Measurements from ENCODE around the gene ZNF280A. TPM values are rescaled to one million over a fixed set of nuclear protein-coding genes. Genes with fewer than 3 reads are reported as not detected.

ZNF280A gene
- total and polyA plus RNA-seq, 2 donors (not counting 3 experiments of a cell fraction or from before 2014, with no cell fraction given), result 0.15 TPM; not detected in 1

DNA sequence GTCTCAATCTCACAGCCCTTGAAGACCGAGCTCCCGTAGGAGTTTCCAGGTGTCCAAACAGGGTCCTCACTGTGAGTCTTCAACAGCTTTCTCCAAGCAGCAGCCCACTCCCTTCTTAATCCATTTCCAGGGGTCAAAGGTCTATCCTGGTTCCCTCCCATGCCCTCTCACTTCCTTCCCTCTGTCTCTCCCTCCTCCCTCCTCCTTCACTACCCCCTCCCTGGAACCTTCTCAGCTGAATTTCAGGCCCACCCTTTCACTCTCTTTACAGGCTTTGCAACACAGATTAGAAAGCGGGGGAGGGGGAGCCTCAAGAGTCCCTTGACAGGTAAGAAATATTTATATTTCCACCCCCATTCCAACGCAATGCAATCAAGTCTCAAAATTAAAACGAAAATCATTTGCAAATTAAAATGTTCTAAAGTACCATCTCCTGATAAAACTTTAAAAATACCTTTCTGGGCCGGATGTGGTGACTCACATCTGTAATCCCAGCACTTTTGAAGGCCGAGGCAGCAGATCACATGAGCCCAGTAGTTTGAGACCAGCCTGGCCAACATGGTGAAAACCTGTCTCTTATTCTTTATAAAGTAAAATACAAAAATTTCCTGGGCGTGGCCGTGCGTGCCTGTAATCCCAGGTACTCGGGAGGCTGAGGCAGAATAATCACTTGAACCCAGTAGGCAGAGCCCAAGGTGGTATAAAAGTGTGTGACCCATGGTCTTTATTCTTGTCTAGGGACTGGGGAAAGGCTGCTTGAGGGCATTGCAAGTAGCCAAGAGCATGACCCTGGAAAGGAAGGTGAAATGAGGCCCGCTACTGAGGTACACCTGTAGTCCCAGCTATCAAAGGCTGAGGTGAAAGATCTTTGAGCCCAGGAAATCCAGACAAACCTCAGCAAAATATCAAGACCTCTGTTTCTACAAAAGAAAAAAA, 865 bp upstream of the ZNF280A start:
- intact Hi-C loops (cut with micrococcal nuclease) (no loop called here), dilution Hi-C loops (cut with MboI; ENCODE audit: extremely low pct_ligation_motif_present, low sequenced_read_pairs) (no loop called here)
- FAIRE-seq, result peak; percentile 21
- no TSS peak for BruUV-seq (replicated peaks)
- no peak overlapping the region for H3K4me3 ChIP-seq (replicated peaks in 1 of 3; ENCODE audit: insufficient read depth in 1 of 3, low read depth in 1 of 3, low read length in 3 of 3)
- H3K9me3 ChIP-seq (replicated peaks; ENCODE audit: control insufficient read depth, insufficient read depth, low read length), result no peaks in the 10 kb centered on the region
- H3K36me3 ChIP-seq (ENCODE audit: control insufficient read depth in 2 of 2, extremely low read depth in 1 of 2, insufficient read depth in 2 of 2, low read length in 2 of 2), result no peaks in the 10 kb centered on the region
- H3K9me1 ChIP-seq (replicated peaks; ENCODE audit: control insufficient read depth, extremely low read depth, insufficient read depth, low read length), result no peaks in the 10 kb centered on the region
- H3K4me2 ChIP-seq (ENCODE audit: insufficient read depth, low read length), result no peak overlapping the region
- no peak overlapping the region for H2AFZ ChIP-seq (ENCODE audit: low read depth, low read length)
- ChIA-PET POLR2A (no interaction called here), CTCF (interaction anchor here (1.2 to 3.0 kb wide), 6 partner anchors 12 to 55 kb away, joined by 3 to 18 read pairs (median 3); partner anchors contain the start of genes PRAME and ZNF280B)
- H4K20me1 ChIP-seq (replicated peaks; ENCODE audit: control insufficient read depth, extremely low read depth, insufficient read depth, low read length), result no peaks in the 10 kb centered on the region
- TF ChIP-seq, protein P1, sequence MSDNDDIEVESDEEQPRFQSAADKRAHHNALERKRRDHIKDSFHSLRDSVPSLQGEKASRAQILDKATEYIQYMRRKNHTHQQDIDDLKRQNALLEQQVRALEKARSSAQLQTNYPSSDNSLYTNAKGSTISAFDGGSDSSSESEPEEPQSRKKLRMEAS (IDR thresholded peaks at IDR 0.05; ENCODE audit: insufficient read depth, insufficient read length), result no peak
- TF ChIP-seq FOS (IDR thresholded peaks at IDR 0.05; ENCODE audit: borderline replicate concordance, insufficient read depth, low read length) (peak; percentile 50), JUN (IDR thresholded peaks at IDR 0.05; ENCODE audit: borderline replicate concordance, insufficient read depth, insufficient read length, low read depth) (peak; percentile 3)
- no peaks in the 10 kb centered on the region for H3K79me2 ChIP-seq (ENCODE audit: control insufficient read depth, insufficient read depth, low read length)
- H3K4me1 ChIP-seq (ENCODE audit: control insufficient read depth, extremely low read depth, insufficient read depth, low read length), result peaks cover 5% of the 10 kb centered on the region
- DNase-seq (ENCODE audit: low read depth, low spot score), result no peak
- no peak overlapping the region for H3K9ac ChIP-seq (replicated peaks; ENCODE audit: extremely low read depth, insufficient read depth, low read length)
- no peak overlapping the region for H3K27ac ChIP-seq (ENCODE audit: insufficient read depth, low read depth, low read length)
- peaks cover 0 to 4% of the 10 kb centered on the region in 2 experiments for H3K27me3 ChIP-seq (ENCODE audit: control insufficient read depth in 2 of 2, insufficient read depth in 2 of 2, low read length in 2 of 2)

DNA sequence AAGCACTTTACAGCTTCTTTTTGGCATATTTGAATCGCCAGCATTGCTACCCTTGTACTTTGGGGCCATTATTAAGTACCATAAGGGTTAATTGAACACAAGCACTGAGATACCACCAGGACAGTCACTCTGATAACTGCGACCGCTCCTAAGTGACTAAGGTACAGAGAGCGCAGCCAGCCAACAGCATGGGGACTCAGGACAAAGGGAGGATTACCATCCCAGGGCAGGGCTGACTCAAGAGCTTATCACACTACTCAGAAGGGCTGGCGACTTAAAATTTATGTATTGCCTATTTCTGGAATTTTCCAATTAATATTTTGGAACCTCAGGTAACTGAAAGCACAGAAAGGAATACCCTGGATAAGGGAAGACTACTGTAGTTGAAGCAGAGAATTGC, 479 bp downstream of the ZNF280A start:
- H3K27ac ChIP-seq (ENCODE audit: insufficient read depth, low read depth, low read length), result no peak overlapping the region
- no peaks in the 10 kb centered on the region for H3K9me1 ChIP-seq (replicated peaks; ENCODE audit: control insufficient read depth, extremely low read depth, insufficient read depth, low read length)
- FAIRE-seq (no peak), DNase-seq (ENCODE audit: low read depth, low spot score) (no peak)
- H3K4me3 ChIP-seq (replicated peaks in 1 of 3; ENCODE audit: insufficient read depth in 1 of 3, low read depth in 1 of 3, low read length in 3 of 3), result no peak overlapping the region
- H2AFZ ChIP-seq (ENCODE audit: low read depth, low read length), result no peak overlapping the region
- H3K4me1 ChIP-seq (ENCODE audit: control insufficient read depth, extremely low read depth, insufficient read depth, low read length), result peaks cover 5% of the 10 kb centered on the region
- no TSS peak for BruUV-seq (replicated peaks)
- H3K27me3 ChIP-seq (ENCODE audit: control insufficient read depth in 2 of 2, insufficient read depth in 2 of 2, low read length in 2 of 2), result peaks cover 0 to 4% of the 10 kb centered on the region in 2 experiments
- no peaks in the 10 kb centered on the region for H3K79me2 ChIP-seq (ENCODE audit: control insufficient read depth, insufficient read depth, low read length)
- POLR2A ChIA-PET, result no interaction called here
- H3K4me2 ChIP-seq (ENCODE audit: insufficient read depth, low read length), result no peak overlapping the region
- no peaks in the 10 kb centered on the region for H4K20me1 ChIP-seq (replicated peaks; ENCODE audit: control insufficient read depth, extremely low read depth, insufficient read depth, low read length)
- CTCF ChIA-PET, result interaction anchor here (1.2 to 3.0 kb wide), 5 partner anchors 11 to 56 kb away, joined by 3 to 18 read pairs (median 4); partner anchors contain the start of gene ZNF280B
- H3K9ac ChIP-seq (replicated peaks; ENCODE audit: extremely low read depth, insufficient read depth, low read length), result no peak overlapping the region
- TF ChIP-seq POLR2AphosphoS5 (IDR thresholded peaks at IDR 0.05; ENCODE audit: insufficient read depth, low read depth, low read length) (no peak), POLR2A (IDR thresholded peaks at IDR 0.05; ENCODE audit: low read depth, low read length) (no peak), EZH2 (IDR thresholded peaks at IDR 0.05; ENCODE audit: borderline replicate concordance, low read depth, low read length, severe bottlenecking) (no peak)
- intact Hi-C loops (cut with micrococcal nuclease), result no loop called here
- H3K9me3 ChIP-seq (replicated peaks; ENCODE audit: control insufficient read depth, insufficient read depth, low read length), result no peaks in the 10 kb centered on the region
- no peaks in the 10 kb centered on the region for H3K36me3 ChIP-seq (ENCODE audit: control insufficient read depth in 2 of 2, extremely low read depth in 1 of 2, insufficient read depth in 2 of 2, low read length in 2 of 2)
- dilution Hi-C loops (cut with MboI; ENCODE audit: extremely low pct_ligation_motif_present, low sequenced_read_pairs), result no loop called here
